Vagina (tissue), 2 donors: Measurements from ENCODE around the gene PKP4.

Source experiments
- POLR2A ChIP-seq, 2 donors: fragments of 450-650 bp; IDR thresholded peaks; one replicate each; pipeline ENCODE4 v1.6.1; 2017; ENCODE audit warnings: antibody characterized with exemption in 2 of 2, mild to moderate bottlenecking in 2 of 2, moderate library complexity in 2 of 2
- POLR2AphosphoS5 ChIP-seq, 2 donors: sonication (generic); formaldehyde crosslinking; IDR thresholded peaks; one replicate each; pipeline ENCODE4 v1.9.0; 2017; ENCODE audit warnings: antibody characterized with exemption in 2 of 2, mild to moderate bottlenecking in 2 of 2, low read depth in 1 of 2; ENCODE audit not compliant: insufficient read depth in 1 of 2
- TF ChIP-seq, protein P1 (sequence below), 3 experiments: fragments of 450-650 bp in 2 of 3; fragments of 200-600 bp in 1 of 3; sonication (generic) in 1 of 3; IDR thresholded peaks; one replicate each; pipeline ENCODE4 v1.5.1; 2017 to 2019; ENCODE audit warnings: antibody characterized with exemption in 3 of 3, mild to moderate bottlenecking in 2 of 3, moderate library complexity in 2 of 3

DNA sequence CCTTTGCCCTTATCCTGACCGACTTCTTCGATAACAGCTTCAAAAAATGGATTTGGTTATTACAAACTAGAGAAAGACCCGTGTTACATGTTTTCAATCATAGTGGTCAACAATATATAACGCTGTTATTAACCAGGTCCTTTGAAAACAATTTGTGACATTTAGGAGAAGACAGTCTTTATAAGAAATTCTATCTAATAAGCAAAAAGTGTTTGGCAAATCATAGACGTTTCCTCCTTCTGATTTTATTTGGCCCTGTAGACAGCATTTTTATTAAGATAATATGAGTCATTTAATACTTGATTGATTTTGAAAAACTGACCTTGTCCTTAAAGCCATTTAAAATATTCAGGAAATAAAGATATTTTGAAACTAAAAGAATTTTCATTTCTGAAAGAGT is 177.9 kb downstream of the PKP4 start:
- TF ChIP-seq, protein P1, sequence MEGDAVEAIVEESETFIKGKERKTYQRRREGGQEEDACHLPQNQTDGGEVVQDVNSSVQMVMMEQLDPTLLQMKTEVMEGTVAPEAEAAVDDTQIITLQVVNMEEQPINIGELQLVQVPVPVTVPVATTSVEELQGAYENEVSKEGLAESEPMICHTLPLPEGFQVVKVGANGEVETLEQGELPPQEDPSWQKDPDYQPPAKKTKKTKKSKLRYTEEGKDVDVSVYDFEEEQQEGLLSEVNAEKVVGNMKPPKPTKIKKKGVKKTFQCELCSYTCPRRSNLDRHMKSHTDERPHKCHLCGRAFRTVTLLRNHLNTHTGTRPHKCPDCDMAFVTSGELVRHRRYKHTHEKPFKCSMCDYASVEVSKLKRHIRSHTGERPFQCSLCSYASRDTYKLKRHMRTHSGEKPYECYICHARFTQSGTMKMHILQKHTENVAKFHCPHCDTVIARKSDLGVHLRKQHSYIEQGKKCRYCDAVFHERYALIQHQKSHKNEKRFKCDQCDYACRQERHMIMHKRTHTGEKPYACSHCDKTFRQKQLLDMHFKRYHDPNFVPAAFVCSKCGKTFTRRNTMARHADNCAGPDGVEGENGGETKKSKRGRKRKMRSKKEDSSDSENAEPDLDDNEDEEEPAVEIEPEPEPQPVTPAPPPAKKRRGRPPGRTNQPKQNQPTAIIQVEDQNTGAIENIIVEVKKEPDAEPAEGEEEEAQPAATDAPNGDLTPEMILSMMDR (IDR thresholded peaks at IDR 0.05): no peak
- no peak for TF ChIP-seq POLR2AphosphoS5 (IDR thresholded peaks at IDR 0.05; ENCODE audit: insufficient read depth in 1 of 2, low read depth in 1 of 2)
- no peak for TF ChIP-seq POLR2A (IDR thresholded peaks at IDR 0.05)
